Fibroblast of lung (primary cell): ENCODE results near the gene ADGRB3. TPM values are rescaled to one million over a fixed set of nuclear protein-coding genes. Genes with fewer than 3 reads are reported as not detected.
A peak's percentile ranks its signal among the peaks of the same experiment; 100 is the strongest.

Experiments used
- DNase-seq, 2 donors: peaks; one replicate each; pipeline versions ENCODE4 v3.0.0 to v3.0.0-alpha.2; 2010; ENCODE audit warnings: low read depth in 2 of 2
- H2AFZ ChIP-seq: 2 replicates; pipeline ENCODE4 v1.5.1; 2012; ENCODE audit warnings: low read length, control low read depth, inconsistent platforms
- H3K27ac ChIP-seq: 2 replicates; pipeline ENCODE4 v1.5.1; 2011; ENCODE audit warnings: low read length, control low read depth; ENCODE audit not compliant: insufficient read depth
- H3K27me3 ChIP-seq: 2 replicates; pipeline ENCODE4 v1.5.1; 2011; ENCODE audit warnings: mild to moderate bottlenecking, low read length; ENCODE audit not compliant: control insufficient read depth, insufficient read depth
- H3K36me3 ChIP-seq: 2 replicates; pipeline ENCODE4 v1.5.1; 2011; ENCODE audit warnings: low read length; ENCODE audit not compliant: control insufficient read depth, insufficient read depth
- H3K4me1 ChIP-seq: 2 replicates; pipeline ENCODE4 v1.5.1; 2011; ENCODE audit warnings: low read length; ENCODE audit not compliant: control insufficient read depth, insufficient read depth; ENCODE audit errors: extremely low read depth
- H3K4me2 ChIP-seq: 2 replicates; pipeline ENCODE4 v1.5.1; 2011; ENCODE audit warnings: low read length, control low read depth; ENCODE audit not compliant: insufficient read depth; ENCODE audit errors: extremely low read depth
- H3K4me3 ChIP-seq, 4 experiments: fragments of 200-600 bp in 1 of 4; sonication (generic) in 1 of 4; replicated peaks in 1 of 4; 2 replicates each; pipeline ENCODE4 v1.5.1; 2011 to 2016; ENCODE audit warnings: low read length in 4 of 4, low read depth in 3 of 4, mild to moderate bottlenecking in 3 of 4, control low read depth in 2 of 4, inconsistent platforms in 1 of 4, mixed read lengths in 1 of 4; ENCODE audit not compliant: insufficient read depth in 1 of 4; ENCODE audit errors: control extremely low read depth in 1 of 4
- H3K79me2 ChIP-seq: 2 replicates; pipeline ENCODE4 v1.5.1; 2012; ENCODE audit warnings: mild to moderate bottlenecking, low read length, inconsistent platforms; ENCODE audit not compliant: control insufficient read depth, insufficient read depth
- H3K9ac ChIP-seq: 2 replicates; pipeline ENCODE4 v1.5.1; 2011; ENCODE audit warnings: mild to moderate bottlenecking, low read length, control low read depth; ENCODE audit not compliant: insufficient read depth
- H3K9me3 ChIP-seq: 2 replicates; pipeline ENCODE4 v1.5.1; 2012; ENCODE audit warnings: low read depth, low read length; ENCODE audit not compliant: control insufficient read depth, insufficient read depth
- H4K20me1 ChIP-seq: 2 replicates; pipeline ENCODE4 v1.5.1; 2011; ENCODE audit warnings: low read length; ENCODE audit not compliant: control insufficient read depth, insufficient read depth; ENCODE audit errors: extremely low read depth
- EZH2 ChIP-seq: IDR thresholded peaks from 2 replicates; pipeline ENCODE4 v1.5.1; 2012; ENCODE audit warnings: low read length, control low read depth, mild to moderate bottlenecking; ENCODE audit errors: missing control alignments
- polyA plus RNA-seq, 2 donors: library from polyadenylated mRNA; depleted of rRNA in 1 of 2; stranded (reverse) in 1 of 2; unstranded in 1 of 2; fragments of >200 nt; gene quantifications; 2 replicates each; pipeline ENCODE4 v1.2.1, GENCODE V29; 2011 to 2012; ENCODE audit warnings: missing spikeins in 1 of 2
- total RNA-seq: library from RNA; depleted of rRNA; stranded (reverse); fragments of >200 nt; gene quantifications from 2 replicates; pipeline ENCODE4 v1.2.1, GENCODE V29; 2014
- TF ChIP-seq, protein P1 (sequence below), 2 donors: IDR thresholded peaks in 1 of 2; conservative IDR thresholded peaks in 1 of 2; 1 replicate in 1 of 2; 2 replicates in 1 of 2; pipeline ENCODE4 v1.5.1; 2011 to 2012; ENCODE audit warnings: low read length in 2 of 2, control low read depth in 1 of 2, inconsistent platforms in 1 of 2, low read depth in 1 of 2, mild to moderate bottlenecking in 1 of 2

The ADGRB3 gene
- total and polyA plus RNA-seq, 2 donors (not counting 1 experiment from before 2014, with no cell fraction given): 0.33 TPM; not detected in 1

GRCh38 chr6:69349771-69350170, 714.7 kb downstream of the ADGRB3 start:
- no peaks in the 10 kb centered on the region for H3K36me3 ChIP-seq
- no peaks in the 10 kb centered on the region for H3K27me3 ChIP-seq
- no peaks in the 10 kb centered on the region for H3K79me2 ChIP-seq
- H3K4me1 ChIP-seq: no peaks in the 10 kb centered on the region
- H3K9me3 ChIP-seq: no peaks in the 10 kb centered on the region
- no peak overlapping the region for H3K4me2 ChIP-seq
- TF ChIP-seq EZH2: no peak
- TF ChIP-seq, protein P1, sequence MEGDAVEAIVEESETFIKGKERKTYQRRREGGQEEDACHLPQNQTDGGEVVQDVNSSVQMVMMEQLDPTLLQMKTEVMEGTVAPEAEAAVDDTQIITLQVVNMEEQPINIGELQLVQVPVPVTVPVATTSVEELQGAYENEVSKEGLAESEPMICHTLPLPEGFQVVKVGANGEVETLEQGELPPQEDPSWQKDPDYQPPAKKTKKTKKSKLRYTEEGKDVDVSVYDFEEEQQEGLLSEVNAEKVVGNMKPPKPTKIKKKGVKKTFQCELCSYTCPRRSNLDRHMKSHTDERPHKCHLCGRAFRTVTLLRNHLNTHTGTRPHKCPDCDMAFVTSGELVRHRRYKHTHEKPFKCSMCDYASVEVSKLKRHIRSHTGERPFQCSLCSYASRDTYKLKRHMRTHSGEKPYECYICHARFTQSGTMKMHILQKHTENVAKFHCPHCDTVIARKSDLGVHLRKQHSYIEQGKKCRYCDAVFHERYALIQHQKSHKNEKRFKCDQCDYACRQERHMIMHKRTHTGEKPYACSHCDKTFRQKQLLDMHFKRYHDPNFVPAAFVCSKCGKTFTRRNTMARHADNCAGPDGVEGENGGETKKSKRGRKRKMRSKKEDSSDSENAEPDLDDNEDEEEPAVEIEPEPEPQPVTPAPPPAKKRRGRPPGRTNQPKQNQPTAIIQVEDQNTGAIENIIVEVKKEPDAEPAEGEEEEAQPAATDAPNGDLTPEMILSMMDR (conservative IDR thresholded peaks at IDR 0.05 in 1 of 2, IDR thresholded peaks at IDR 0.05 in 1 of 2; ENCODE audit: low read depth in 1 of 2, low read length in 2 of 2): no peak
- no peak overlapping the region for H3K27ac ChIP-seq
- H4K20me1 ChIP-seq: no peaks in the 10 kb centered on the region
- peak in 1 of 2 donors; percentile 42 for DNase-seq
- no peak overlapping the region for H3K9ac ChIP-seq
- no peak overlapping the region for H2AFZ ChIP-seq
- no peak overlapping the region for H3K4me3 ChIP-seq

DNA sequence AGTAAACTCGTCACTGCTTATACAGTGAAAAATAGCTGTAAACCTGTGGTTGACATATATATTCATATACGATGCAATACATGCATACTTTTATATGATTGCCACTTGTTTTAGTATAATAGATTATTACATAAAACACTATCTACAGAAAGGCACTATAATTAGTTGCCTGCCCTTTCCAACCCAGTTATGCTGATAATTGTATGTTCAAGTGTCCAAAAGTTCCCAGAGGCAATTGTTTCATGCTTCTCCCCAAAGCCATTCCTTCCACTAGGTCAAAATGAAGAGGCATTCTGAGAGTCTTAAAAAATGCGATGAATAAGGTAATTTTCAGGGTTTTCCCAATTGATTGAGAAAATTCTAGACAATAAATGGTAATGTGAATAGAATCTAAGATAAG, 727.1 kb downstream of the ADGRB3 start:
- no peaks in the 10 kb centered on the region for H3K36me3 ChIP-seq
- no peak overlapping the region for H3K27ac ChIP-seq
- no peaks in the 10 kb centered on the region for H3K27me3 ChIP-seq
- H3K4me3 ChIP-seq: no peak overlapping the region
- no peak overlapping the region for H3K9ac ChIP-seq
- no peaks in the 10 kb centered on the region for H3K9me3 ChIP-seq
- H3K79me2 ChIP-seq: no peaks in the 10 kb centered on the region
- H3K4me2 ChIP-seq: no peak overlapping the region
- DNase-seq: no peak
- no peak overlapping the region for H2AFZ ChIP-seq
- no peaks in the 10 kb centered on the region for H3K4me1 ChIP-seq
- TF ChIP-seq EZH2: no peak
- TF ChIP-seq, protein P1 (conservative IDR thresholded peaks at IDR 0.05 in 1 of 2, IDR thresholded peaks at IDR 0.05 in 1 of 2; ENCODE audit: low read depth in 1 of 2, low read length in 2 of 2): no peak
- no peaks in the 10 kb centered on the region for H4K20me1 ChIP-seq

- Histone ChIP-seq H3K9ac (no peak overlapping the region), H3K9me3 (no peaks in the 10 kb centered on the region), H2AFZ (no peak overlapping the region), H3K27me3 (no peaks in the 10 kb centered on the region), H3K79me2 (no peaks in the 10 kb centered on the region), H3K4me3 (no peak overlapping the region), H4K20me1 (no peaks in the 10 kb centered on the region), H3K4me2 (no peak overlapping the region), H3K4me1 (no peaks in the 10 kb centered on the region), H3K27ac (no peak overlapping the region), H3K36me3 (no peaks in the 10 kb centered on the region)
- no peak for DNase-seq
- no peak for TF ChIP-seq EZH2
- TF ChIP-seq, protein P1 (conservative IDR thresholded peaks at IDR 0.05 in 1 of 2, IDR thresholded peaks at IDR 0.05 in 1 of 2; ENCODE audit: low read depth in 1 of 2, low read length in 2 of 2): no peak
Measured at GRCh38 chr6:69366831-69367230, 731.7 kb downstream of the ADGRB3 start.
